ENCODE measurements around the gene CHST9. TPM values are rescaled to one million over a fixed set of nuclear protein-coding genes. Genes with fewer than 3 reads are reported as not detected.
"Not testable (repeated sequence)": the region's sequence is repeated elsewhere in the genome, so short reads cannot be mapped to it uniquely, and the experiment has no call there.

CHST9 gene
- total RNA-seq, 4 donors from 2014 or later = 0.21 to 0.98 (median 0.26) TPM

GRCh38 chr18:27104743-27105142, 80.4 kb downstream of the CHST9 start:
- Histone ChIP-seq H3K9me3 (no peaks in the 10 kb centered on the region), H3K4me3 (no peak overlapping the region), H3K36me3 (no peaks in the 10 kb centered on the region), H3K27ac (no peak overlapping the region), H3K27me3 (no peaks in the 10 kb centered on the region), H3K4me1 (no peaks in the 10 kb centered on the region)
- TF ChIP-seq EP300 (IDR thresholded peaks at IDR 0.05) = no peak
- no peak for TF ChIP-seq POLR2A (IDR thresholded peaks at IDR 0.05)
- no peak for TF ChIP-seq CTCF (IDR thresholded peaks at IDR 0.05)
- 69 to 77% methylated on average over 3 of the region's 3 CpGs for WGBS, 2 donors
- no peak for DNase-seq (ENCODE audit: low spot score in 2 of 2)

GRCh38 chr18:27094621-27095020, 90.5 kb downstream of the CHST9 start:
- DNase-seq (ENCODE audit: low spot score in 2 of 2) = no peak
- no peaks in the 10 kb centered on the region for H3K4me1 ChIP-seq
- H3K36me3 ChIP-seq = no peaks in the 10 kb centered on the region
- peaks cover 0 to 4% (median 0%) of the 10 kb centered on the region in 4 donors for H3K9me3 ChIP-seq
- no peaks in the 10 kb centered on the region for H3K27me3 ChIP-seq
- TF ChIP-seq EP300 (IDR thresholded peaks at IDR 0.05) = no peak
- no peak for TF ChIP-seq POLR2A (IDR thresholded peaks at IDR 0.05)
- no peak for TF ChIP-seq CTCF (IDR thresholded peaks at IDR 0.05)
- no peak overlapping the region for H3K4me3 ChIP-seq
- no peak overlapping the region for H3K27ac ChIP-seq
- WGBS, 2 donors = 82 to 83% methylated on average over 1 of the region's 1 CpG

- WGBS, 2 donors = 84 to 86% methylated on average over 9 of the region's 9 CpGs
These were observed 91.8 kb downstream of the CHST9 start for GRCh38 chr18:27093290-27093689.

GRCh38 chr18:27081701-27082100, 103.4 kb downstream of the CHST9 start:
- H3K9me3 ChIP-seq = no peaks in the 10 kb centered on the region
- TF ChIP-seq EP300 (IDR thresholded peaks at IDR 0.05) = no peak
- no peak for TF ChIP-seq POLR2A (IDR thresholded peaks at IDR 0.05)
- no peak for TF ChIP-seq CTCF (IDR thresholded peaks at IDR 0.05)
- no peak overlapping the region for H3K27ac ChIP-seq
- no peak overlapping the region for H3K4me3 ChIP-seq
- H3K36me3 ChIP-seq = no peaks in the 10 kb centered on the region
- no peaks in the 10 kb centered on the region for H3K27me3 ChIP-seq
- H3K4me1 ChIP-seq = no peaks in the 10 kb centered on the region
- WGBS, 2 donors = 48 to 61% methylated on average over 1 of the region's 1 CpG
- DNase-seq (ENCODE audit: low spot score in 2 of 2) = no peak

More at GRCh38 chr18:27093290-27093689, 91.8 kb downstream of the CHST9 start:
- H3K36me3 ChIP-seq; DNase-seq (ENCODE audit: low spot score in 2 of 2); H3K4me3 ChIP-seq; H3K9me3 ChIP-seq; H3K4me1 ChIP-seq; H3K27ac ChIP-seq; H3K27me3 ChIP-seq: not testable (repeated sequence)

- no peak for DNase-seq (ENCODE audit: low spot score in 2 of 2)
- TF ChIP-seq CTCF (IDR thresholded peaks at IDR 0.05) (no peak), POLR2A (IDR thresholded peaks at IDR 0.05) (no peak), EP300 (IDR thresholded peaks at IDR 0.05) (no peak)
- H3K27me3 ChIP-seq = no peaks in the 10 kb centered on the region
- H3K4me3 ChIP-seq = no peak overlapping the region
- no peak overlapping the region for H3K27ac ChIP-seq
- WGBS, 2 donors = 68 to 83% methylated on average over 3 of the region's 3 CpGs
- no peaks in the 10 kb centered on the region for H3K36me3 ChIP-seq
- H3K9me3 ChIP-seq = no peaks in the 10 kb centered on the region
- H3K4me1 ChIP-seq = no peaks in the 10 kb centered on the region
These were observed 109.3 kb downstream of the CHST9 start for GRCh38 chr18:27075828-27076227.

- Histone ChIP-seq H3K4me1 (no peaks in the 10 kb centered on the region), H3K27me3 (no peaks in the 10 kb centered on the region), H3K4me3 (no peak overlapping the region), H3K9me3 (no peaks in the 10 kb centered on the region), H3K36me3 (no peaks in the 10 kb centered on the region), H3K27ac (no peak overlapping the region)
- no peak for TF ChIP-seq POLR2A (IDR thresholded peaks at IDR 0.05)
- no peak for DNase-seq (ENCODE audit: low spot score in 2 of 2)
- 85 to 92% methylated on average over 5 of the region's 5 CpGs for WGBS, 2 donors
These were observed 111.7 kb downstream of the CHST9 start for GRCh38 chr18:27073404-27073830.
